Erythroblast (primary cell): Measurements from ENCODE around the gene PIK3C2A.

Source experiments
- GATA1 ChIP-seq: IDR thresholded peaks from 2 replicates; pipeline ENCODE4 v1.6.1; 2011; ENCODE audit warnings: low read depth, mild to moderate bottlenecking, control low read depth, low read length, moderate library complexity
- POLR2A ChIP-seq: IDR thresholded peaks from 2 replicates; pipeline ENCODE4 v1.6.1; 2011; ENCODE audit warnings: mild to moderate bottlenecking, low read length

- TF ChIP-seq POLR2A (no peak), GATA1 (no peak)
Measured at GRCh38 chr11:17197431-17197898, 10.3 kb downstream of the PIK3C2A start.
